ENCODE results near the gene SLC26A6. TPM values are rescaled to one million over a fixed set of nuclear protein-coding genes. Genes with fewer than 3 reads are reported as not detected.

SLC26A6 gene
- total and polyA plus RNA-seq, 7 experiments from 2014 or later: 3.5 to 37.6 (median 21.0) TPM

- Mint-ChIP-seq H3K36me3 (peaks cover 0 to 15% (median 3%) of the 10 kb centered on the region in 5 donors), H3K4me1 (peaks cover 0 to 8% (median 3%) of the 10 kb centered on the region in 7 donors), H3K9me3 (peaks cover 0 to 1% (median 0%) of the 10 kb centered on the region in 11 donors), H3K27ac (peak within 1 kb of the TSS in 2 of 9 donors; percentile 24 to 42), H3K27me3 (peaks cover 9 to 29% (median 17%) of the 10 kb centered on the region in 5 donors), H3K4me3 (peak within 1 kb of the TSS in 5 of 10 donors; percentile 13 to 68 (median 44))
- ChIA-PET POLR2A (no interaction called here), CTCF (no interaction called here)
- Histone ChIP-seq H3K27ac (ENCODE audit: low read depth, low read length) (no peak within 1 kb of the TSS), H3K4me3 (ENCODE audit: low read length) (no peak within 1 kb of the TSS), H3K27me3 (ENCODE audit: control insufficient read depth in 2 of 2, insufficient read depth in 2 of 2, low read length in 2 of 2) (peaks cover 0 to 7% of the 10 kb centered on the region in 2 donors), H3K9me3 (ENCODE audit: control insufficient read depth in 2 of 3, low read length in 3 of 3) (no peaks in the 10 kb centered on the region), H3K36me3 (ENCODE audit: control insufficient read depth in 2 of 3, insufficient read depth in 3 of 3, low read length in 3 of 3) (peaks cover 2 to 27% (median 2%) of the 10 kb centered on the region in 3 experiments), H3K4me1 (ENCODE audit: control insufficient read depth in 2 of 2, insufficient read depth in 2 of 2, low read length in 2 of 2) (no peaks in the 10 kb centered on the region)
- peak; percentile 33 for ATAC-seq
- peak in 1 of 9 donors; percentile 23 for DNase-seq
- intact Hi-C loops (cut with micrococcal nuclease): loop anchor here in 1 of 2 donors (5.0 kb wide), 1 partner anchor 42 kb away; the partner anchor contains the start of gene SLC26A6
These were observed 40.2 kb downstream of the SLC26A6 start, which contains the start of gene COL7A1 for GRCh38 chr3:48595075-48595525. Gene COL7A1, minus strand, starts transcription at chr3:48595329. Its CDS starts 170 bp downstream, at chr3:48595159.

- no peaks in the 10 kb centered on the region for H3K4me1 ChIP-seq (ENCODE audit: control insufficient read depth in 2 of 2, insufficient read depth in 2 of 2, low read length in 2 of 2)
- ATAC-seq (no peak), DNase-seq (no peak)
- peaks cover 0 to 7% of the 10 kb centered on the region in 2 donors for H3K27me3 ChIP-seq (ENCODE audit: control insufficient read depth in 2 of 2, insufficient read depth in 2 of 2, low read length in 2 of 2)
- H3K36me3 Mint-ChIP-seq: peaks cover 0 to 10% (median 3%) of the 10 kb centered on the region in 5 donors
- intact Hi-C loops (cut with micrococcal nuclease): loop anchor here in 1 of 2 donors (5.0 kb wide), 1 partner anchor 43 kb away; the partner anchor contains the start of gene SLC26A6
- H3K27me3 Mint-ChIP-seq: peaks cover 9 to 34% (median 21%) of the 10 kb centered on the region in 5 donors
- H3K27ac ChIP-seq (ENCODE audit: low read depth, low read length): no peak overlapping the region
- ChIA-PET CTCF (no interaction called here), POLR2A (no interaction called here)
- no peak overlapping the region for H3K27ac Mint-ChIP-seq
- peaks cover 0 to 1% (median 0%) of the 10 kb centered on the region in 11 donors for H3K9me3 Mint-ChIP-seq
- H3K4me1 Mint-ChIP-seq: peaks cover 0 to 10% (median 3%) of the 10 kb centered on the region in 7 donors
- H3K9me3 ChIP-seq (ENCODE audit: control insufficient read depth in 2 of 3, low read length in 3 of 3): no peaks in the 10 kb centered on the region
- peak overlapping the region in 4 of 10 donors; percentile 13 to 68 (median 48) for H3K4me3 Mint-ChIP-seq
- H3K4me3 ChIP-seq (ENCODE audit: low read length): no peak overlapping the region
- H3K36me3 ChIP-seq (ENCODE audit: control insufficient read depth in 2 of 3, insufficient read depth in 3 of 3, low read length in 3 of 3): peaks cover 0 to 21% (median 2%) of the 10 kb centered on the region in 3 experiments
These were observed 40.7 kb downstream of the SLC26A6 start for GRCh38 chr3:48594417-48595049.

- CTCF ChIA-PET: no interaction called here
- ATAC-seq: no peak
- POLR2A ChIA-PET: no interaction called here
- Mint-ChIP-seq H3K27ac (no peak overlapping the region), H3K36me3 (peaks cover 0 to 3% (median 3%) of the 10 kb centered on the region in 5 donors), H3K4me3 (no peak overlapping the region), H3K27me3 (peaks cover 15 to 43% (median 29%) of the 10 kb centered on the region in 5 donors), H3K4me1 (peaks cover 0 to 13% (median 3%) of the 10 kb centered on the region in 7 donors), H3K9me3 (peaks cover 0 to 1% (median 0%) of the 10 kb centered on the region in 11 donors)
- Histone ChIP-seq H3K27ac (ENCODE audit: low read depth, low read length) (no peak overlapping the region), H3K9me3 (ENCODE audit: control insufficient read depth in 2 of 3, low read length in 3 of 3) (no peaks in the 10 kb centered on the region), H3K4me3 (ENCODE audit: low read length) (no peak overlapping the region), H3K36me3 (ENCODE audit: control insufficient read depth in 2 of 3, insufficient read depth in 3 of 3, low read length in 3 of 3) (peaks cover 0 to 9% (median 2%) of the 10 kb centered on the region in 3 experiments), H3K4me1 (ENCODE audit: control insufficient read depth in 2 of 2, insufficient read depth in 2 of 2, low read length in 2 of 2) (no peaks in the 10 kb centered on the region), H3K27me3 (ENCODE audit: control insufficient read depth in 2 of 2, insufficient read depth in 2 of 2, low read length in 2 of 2) (peaks cover 0 to 7% of the 10 kb centered on the region in 2 donors)
- DNase-seq: no peak
- intact Hi-C loops (cut with micrococcal nuclease): no loop called here
These were observed 41.9 kb downstream of the SLC26A6 start for GRCh38 chr3:48593337-48593736.

DNA sequence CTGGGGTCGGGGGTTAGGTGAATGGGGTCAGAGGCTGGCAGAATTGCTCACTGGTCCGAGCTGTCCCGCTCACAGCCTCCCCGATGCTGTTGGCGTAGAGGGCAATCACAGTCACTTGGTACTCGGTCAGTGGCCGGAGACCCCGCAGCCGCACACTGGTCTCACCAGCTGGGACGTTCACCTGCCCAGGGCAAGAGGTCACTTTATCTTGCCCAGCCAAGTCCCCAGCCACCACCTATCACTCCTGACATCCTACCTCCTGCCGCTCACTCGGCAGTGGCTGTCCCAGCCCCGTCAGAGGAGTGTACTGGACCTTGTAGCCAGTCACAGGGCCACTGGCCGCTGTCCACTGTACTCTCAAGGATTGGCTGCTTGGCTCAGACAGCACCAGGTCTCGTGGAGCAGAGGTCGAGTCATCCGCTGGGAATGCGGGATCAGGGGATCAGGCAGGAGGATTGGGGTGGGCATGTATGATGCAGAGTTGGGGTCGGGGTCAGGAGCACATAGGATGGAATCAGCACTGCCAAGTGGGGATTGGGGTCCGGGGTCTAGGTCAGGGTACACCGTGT is 42.7 kb downstream of the SLC26A6 start:
- Mint-ChIP-seq H3K4me3 (no peak overlapping the region), H3K36me3 (peaks cover 0 to 3% (median 3%) of the 10 kb centered on the region in 5 donors), H3K9me3 (peaks cover 0 to 1% (median 0%) of the 10 kb centered on the region in 11 donors), H3K27ac (no peak overlapping the region), H3K27me3 (peaks cover 15 to 51% (median 34%) of the 10 kb centered on the region in 5 donors), H3K4me1 (peaks cover 0 to 15% (median 3%) of the 10 kb centered on the region in 7 donors)
- DNase-seq (no peak), ATAC-seq (no peak)
- ChIA-PET POLR2A (no interaction called here), CTCF (no interaction called here)
- no peak overlapping the region for H3K4me3 ChIP-seq (ENCODE audit: low read length)
- H3K27me3 ChIP-seq (ENCODE audit: control insufficient read depth in 2 of 2, insufficient read depth in 2 of 2, low read length in 2 of 2): peaks cover 0 to 7% of the 10 kb centered on the region in 2 donors
- H3K9me3 ChIP-seq (ENCODE audit: control insufficient read depth in 2 of 3, low read length in 3 of 3): no peaks in the 10 kb centered on the region
- H3K27ac ChIP-seq (ENCODE audit: low read depth, low read length): no peak overlapping the region
- intact Hi-C loops (cut with micrococcal nuclease): no loop called here
- H3K36me3 ChIP-seq (ENCODE audit: control insufficient read depth in 2 of 3, insufficient read depth in 3 of 3, low read length in 3 of 3): peaks cover 0 to 2% (median 0%) of the 10 kb centered on the region in 3 experiments
- H3K4me1 ChIP-seq (ENCODE audit: control insufficient read depth in 2 of 2, insufficient read depth in 2 of 2, low read length in 2 of 2): no peaks in the 10 kb centered on the region

GRCh38 chr3:48591886-48592518 is 43.3 kb downstream of the SLC26A6 start:
- Mint-ChIP-seq H3K4me1 (peaks cover 0 to 17% (median 3%) of the 10 kb centered on the region in 7 donors), H3K36me3 (peaks cover 0 to 3% (median 3%) of the 10 kb centered on the region in 5 donors), H3K27me3 (peaks cover 15 to 54% (median 34%) of the 10 kb centered on the region in 5 donors), H3K27ac (no peak overlapping the region), H3K4me3 (no peak overlapping the region), H3K9me3 (peaks cover 0 to 1% (median 0%) of the 10 kb centered on the region in 11 donors)
- CTCF ChIA-PET: no interaction called here
- DNase-seq: no peak
- no peaks in the 10 kb centered on the region for H3K9me3 ChIP-seq (ENCODE audit: control insufficient read depth in 2 of 3, low read length in 3 of 3)
- peaks cover 0 to 7% of the 10 kb centered on the region in 2 donors for H3K27me3 ChIP-seq (ENCODE audit: control insufficient read depth in 2 of 2, insufficient read depth in 2 of 2, low read length in 2 of 2)
- no peak overlapping the region for H3K27ac ChIP-seq (ENCODE audit: low read depth, low read length)
- H3K36me3 ChIP-seq (ENCODE audit: control insufficient read depth in 2 of 3, insufficient read depth in 3 of 3, low read length in 3 of 3): no peaks in the 10 kb centered on the region
- no peak overlapping the region for H3K4me3 ChIP-seq (ENCODE audit: low read length)
- H3K4me1 ChIP-seq (ENCODE audit: control insufficient read depth in 2 of 2, insufficient read depth in 2 of 2, low read length in 2 of 2): no peaks in the 10 kb centered on the region
- POLR2A ChIA-PET: no interaction called here
- intact Hi-C loops (cut with micrococcal nuclease): no loop called here
- no peak for ATAC-seq

GRCh38 chr3:48591436-48591835 is 43.8 kb downstream of the SLC26A6 start:
- POLR2A ChIA-PET: no interaction called here

More at GRCh38 chr3:48591436-48591835, 43.8 kb downstream of the SLC26A6 start:
- DNase-seq: no peak
- H3K27me3 Mint-ChIP-seq: peaks cover 15 to 54% (median 34%) of the 10 kb centered on the region in 5 donors
- peaks cover 0 to 3% (median 3%) of the 10 kb centered on the region in 5 donors for H3K36me3 Mint-ChIP-seq
- H3K4me3 Mint-ChIP-seq: no peak overlapping the region
- Histone ChIP-seq H3K4me1 (ENCODE audit: control insufficient read depth in 2 of 2, insufficient read depth in 2 of 2, low read length in 2 of 2) (no peaks in the 10 kb centered on the region), H3K27me3 (ENCODE audit: control insufficient read depth in 2 of 2, insufficient read depth in 2 of 2, low read length in 2 of 2) (peaks cover 0 to 7% of the 10 kb centered on the region in 2 donors), H3K27ac (ENCODE audit: low read depth, low read length) (no peak overlapping the region), H3K9me3 (ENCODE audit: control insufficient read depth in 2 of 3, low read length in 3 of 3) (no peaks in the 10 kb centered on the region), H3K4me3 (ENCODE audit: low read length) (no peak overlapping the region), H3K36me3 (ENCODE audit: control insufficient read depth in 2 of 3, insufficient read depth in 3 of 3, low read length in 3 of 3) (no peaks in the 10 kb centered on the region)
- H3K4me1 Mint-ChIP-seq: peaks cover 0 to 17% (median 3%) of the 10 kb centered on the region in 7 donors
- peaks cover 0 to 1% (median 0%) of the 10 kb centered on the region in 11 donors for H3K9me3 Mint-ChIP-seq
- CTCF ChIA-PET: no interaction called here
- no peak for ATAC-seq
- H3K27ac Mint-ChIP-seq: no peak overlapping the region
- intact Hi-C loops (cut with micrococcal nuclease): no loop called here
